Ishikawa (cell line): ENCODE data around the gene SERPINB1.

Experiments used
- CEBPB ChIP-seq: IDR thresholded peaks from 2 replicates; pipeline ENCODE4 v1.6.1; 2012
- CREB1 ChIP-seq: IDR thresholded peaks from 2 replicates; pipeline ENCODE4 v1.6.1; 2012; ENCODE audit warnings: low read depth
- EGR1 ChIP-seq: IDR thresholded peaks from 2 replicates; pipeline ENCODE4 v1.6.1; 2012
- EP300 ChIP-seq: IDR thresholded peaks from 2 replicates; pipeline ENCODE4 v1.6.1; 2012; ENCODE audit warnings: borderline replicate concordance
- FOXM1 ChIP-seq: IDR thresholded peaks from 2 replicates; pipeline ENCODE4 v1.6.1; 2012; ENCODE audit warnings: low read depth, borderline replicate concordance
- NFIC ChIP-seq: IDR thresholded peaks from 2 replicates; pipeline ENCODE4 v1.6.1; 2012
- RAD21 ChIP-seq: IDR thresholded peaks from 2 replicates; pipeline ENCODE4 v1.6.1; 2012; ENCODE audit warnings: low read depth
- TAF1 ChIP-seq: IDR thresholded peaks from 2 replicates; pipeline ENCODE4 v1.6.1; 2012; ENCODE audit warnings: low read depth, mild to moderate bottlenecking
- TCF12 ChIP-seq: IDR thresholded peaks from 2 replicates; pipeline ENCODE4 v1.6.1; 2012; ENCODE audit warnings: low read depth
- TEAD4 ChIP-seq: IDR thresholded peaks from 2 replicates; pipeline ENCODE4 v1.6.1; 2012
- YY1 ChIP-seq: IDR thresholded peaks from 2 replicates; pipeline ENCODE4 v1.6.1; 2012; ENCODE audit warnings: low read depth
- ZBTB7A ChIP-seq: IDR thresholded peaks from 2 replicates; pipeline ENCODE4 v1.6.1; 2012; ENCODE audit warnings: low read depth
- TF ChIP-seq, protein P1 (sequence below): IDR thresholded peaks from 2 replicates; pipeline ENCODE4 v1.6.1; 2012
- TF ChIP-seq, protein P2 (sequence below): IDR thresholded peaks from 2 replicates; pipeline ENCODE4 v1.6.1; 2012; ENCODE audit warnings: low read depth, mild to moderate bottlenecking
- TF ChIP-seq, protein P3 (sequence below): IDR thresholded peaks from 2 replicates; pipeline ENCODE4 v1.6.1; 2012

SERPINB1 gene

DNA sequence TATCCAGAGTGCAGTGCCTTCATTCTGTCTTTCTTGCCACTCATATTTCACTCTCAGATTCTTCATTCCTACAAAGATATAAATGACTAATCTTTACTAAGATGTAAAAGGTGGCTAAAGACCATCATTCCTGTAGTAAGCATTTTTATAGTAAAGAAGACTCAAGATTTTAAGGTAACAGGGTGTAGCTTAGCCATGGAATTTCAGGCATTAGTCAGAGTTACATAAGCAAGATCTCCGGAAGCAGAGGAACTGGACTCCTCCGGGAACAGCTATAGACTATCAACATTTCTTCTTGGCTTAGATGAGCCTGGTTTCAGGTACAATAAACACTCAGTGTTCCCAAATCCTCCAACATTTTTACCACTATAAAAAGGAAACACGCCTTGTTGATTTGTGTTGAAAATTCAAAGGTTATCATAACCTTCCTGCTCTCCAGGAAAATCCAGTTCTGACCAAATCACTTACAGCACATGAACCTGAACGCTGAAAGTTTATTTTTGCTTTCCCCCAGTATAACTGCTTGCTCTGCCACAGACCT, 23.7 kb downstream of the SERPINB1 start:
- no peak for TF ChIP-seq ZBTB7A
- TF ChIP-seq EP300: no peak
- TF ChIP-seq TEAD4: peak; percentile 39; the same call in 1 of the 2 replicates
- TF ChIP-seq NFIC: no peak

DNA sequence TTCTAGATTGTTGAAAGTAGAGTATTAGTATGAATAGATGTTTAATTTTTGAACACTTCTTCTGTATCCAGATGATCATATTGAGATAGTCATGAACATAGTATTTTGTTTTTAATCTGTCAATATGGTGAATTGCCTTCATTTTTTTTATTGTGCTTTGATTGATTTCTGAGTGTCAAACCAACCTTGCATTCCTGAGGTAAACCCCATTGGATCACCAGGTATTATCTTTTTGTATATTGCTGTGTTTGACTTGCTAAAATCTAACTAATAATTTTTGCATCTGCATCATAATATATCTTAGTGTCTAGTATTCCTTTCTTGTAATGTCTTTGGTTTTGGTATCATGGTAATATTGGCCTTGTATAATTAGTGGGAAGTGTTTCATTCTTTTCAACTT, 25.5 kb downstream of the SERPINB1 start:
- TF ChIP-seq TCF12: no peak
- TF ChIP-seq, protein P1, sequence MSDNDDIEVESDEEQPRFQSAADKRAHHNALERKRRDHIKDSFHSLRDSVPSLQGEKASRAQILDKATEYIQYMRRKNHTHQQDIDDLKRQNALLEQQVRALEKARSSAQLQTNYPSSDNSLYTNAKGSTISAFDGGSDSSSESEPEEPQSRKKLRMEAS: no peak
- no peak for TF ChIP-seq FOXM1
- TF ChIP-seq TEAD4: no peak
- no peak for TF ChIP-seq YY1
- no peak for TF ChIP-seq RAD21
- TF ChIP-seq ZBTB7A: no peak
- TF ChIP-seq CEBPB: no peak
- TF ChIP-seq, protein P2, sequence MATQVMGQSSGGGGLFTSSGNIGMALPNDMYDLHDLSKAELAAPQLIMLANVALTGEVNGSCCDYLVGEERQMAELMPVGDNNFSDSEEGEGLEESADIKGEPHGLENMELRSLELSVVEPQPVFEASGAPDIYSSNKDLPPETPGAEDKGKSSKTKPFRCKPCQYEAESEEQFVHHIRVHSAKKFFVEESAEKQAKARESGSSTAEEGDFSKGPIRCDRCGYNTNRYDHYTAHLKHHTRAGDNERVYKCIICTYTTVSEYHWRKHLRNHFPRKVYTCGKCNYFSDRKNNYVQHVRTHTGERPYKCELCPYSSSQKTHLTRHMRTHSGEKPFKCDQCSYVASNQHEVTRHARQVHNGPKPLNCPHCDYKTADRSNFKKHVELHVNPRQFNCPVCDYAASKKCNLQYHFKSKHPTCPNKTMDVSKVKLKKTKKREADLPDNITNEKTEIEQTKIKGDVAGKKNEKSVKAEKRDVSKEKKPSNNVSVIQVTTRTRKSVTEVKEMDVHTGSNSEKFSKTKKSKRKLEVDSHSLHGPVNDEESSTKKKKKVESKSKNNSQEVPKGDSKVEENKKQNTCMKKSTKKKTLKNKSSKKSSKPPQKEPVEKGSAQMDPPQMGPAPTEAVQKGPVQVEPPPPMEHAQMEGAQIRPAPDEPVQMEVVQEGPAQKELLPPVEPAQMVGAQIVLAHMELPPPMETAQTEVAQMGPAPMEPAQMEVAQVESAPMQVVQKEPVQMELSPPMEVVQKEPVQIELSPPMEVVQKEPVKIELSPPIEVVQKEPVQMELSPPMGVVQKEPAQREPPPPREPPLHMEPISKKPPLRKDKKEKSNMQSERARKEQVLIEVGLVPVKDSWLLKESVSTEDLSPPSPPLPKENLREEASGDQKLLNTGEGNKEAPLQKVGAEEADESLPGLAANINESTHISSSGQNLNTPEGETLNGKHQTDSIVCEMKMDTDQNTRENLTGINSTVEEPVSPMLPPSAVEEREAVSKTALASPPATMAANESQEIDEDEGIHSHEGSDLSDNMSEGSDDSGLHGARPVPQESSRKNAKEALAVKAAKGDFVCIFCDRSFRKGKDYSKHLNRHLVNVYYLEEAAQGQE: no peak
- TF ChIP-seq TAF1: no peak
- TF ChIP-seq CREB1: no peak
- no peak for TF ChIP-seq EP300
- TF ChIP-seq EGR1: no peak
- no peak for TF ChIP-seq NFIC
- TF ChIP-seq, protein P3, sequence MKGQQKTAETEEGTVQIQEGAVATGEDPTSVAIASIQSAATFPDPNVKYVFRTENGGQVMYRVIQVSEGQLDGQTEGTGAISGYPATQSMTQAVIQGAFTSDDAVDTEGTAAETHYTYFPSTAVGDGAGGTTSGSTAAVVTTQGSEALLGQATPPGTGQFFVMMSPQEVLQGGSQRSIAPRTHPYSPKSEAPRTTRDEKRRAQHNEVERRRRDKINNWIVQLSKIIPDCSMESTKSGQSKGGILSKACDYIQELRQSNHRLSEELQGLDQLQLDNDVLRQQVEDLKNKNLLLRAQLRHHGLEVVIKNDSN: no peak

DNA sequence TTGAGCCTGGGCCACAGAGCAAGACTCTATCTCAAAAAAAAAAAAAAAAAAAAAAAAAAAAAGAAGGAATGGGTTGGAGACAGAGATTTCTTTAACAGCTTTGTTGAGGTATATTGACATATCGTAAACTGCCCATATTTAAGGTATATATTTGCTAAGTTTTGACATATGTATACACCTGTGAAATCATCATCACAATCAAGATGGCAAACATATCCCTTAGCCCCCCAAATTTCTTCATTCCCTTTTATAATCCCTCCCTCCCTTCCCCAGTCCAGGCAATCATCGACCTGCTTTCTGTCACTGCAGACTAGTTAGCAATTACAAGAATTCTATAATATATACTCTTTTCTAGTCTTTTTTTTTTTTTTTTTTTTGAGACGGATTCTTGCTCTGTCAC, 29.0 kb downstream of the SERPINB1 start:
- TF ChIP-seq, protein P1: no peak
- TF ChIP-seq, protein P2: no peak
- TF ChIP-seq TAF1 (no peak), CEBPB (no peak), EP300 (no peak), RAD21 (no peak), TCF12 (no peak), TEAD4 (no peak), NFIC (no peak), CREB1 (no peak), YY1 (no peak), ZBTB7A (no peak), EGR1 (no peak), FOXM1 (no peak)
- TF ChIP-seq, protein P3: no peak

DNA sequence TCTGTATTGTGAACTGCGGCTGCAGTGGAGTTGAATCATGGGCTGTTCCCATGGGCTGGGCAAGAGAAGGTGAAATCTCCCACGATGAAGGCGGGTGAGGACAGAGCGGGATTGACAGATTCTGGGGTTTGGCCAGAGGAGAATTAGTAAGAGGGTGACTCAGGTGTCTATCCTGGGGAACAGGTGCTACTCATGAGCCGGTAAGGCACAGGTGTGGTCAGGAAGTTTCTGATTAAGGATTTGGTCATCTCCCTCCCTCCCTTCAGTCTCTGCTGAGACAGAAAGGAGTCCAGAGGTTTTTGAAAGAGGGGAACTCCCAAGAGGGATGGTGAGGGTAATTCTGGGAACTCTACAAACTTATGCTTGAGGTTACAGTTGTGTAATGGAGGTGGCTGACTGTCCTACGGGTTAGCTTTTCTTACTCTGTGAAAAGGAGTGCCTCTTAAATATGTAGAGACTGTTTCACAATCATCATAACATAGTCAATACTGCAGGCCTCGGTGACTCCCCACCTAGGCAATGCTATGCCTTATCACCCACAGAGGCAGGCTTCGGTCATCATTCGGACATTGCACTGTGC, 31.5 kb downstream of the SERPINB1 start:
- no peak for TF ChIP-seq EGR1
- TF ChIP-seq NFIC: no peak
- no peak for TF ChIP-seq CEBPB
- TF ChIP-seq, protein P3: no peak
- no peak for TF ChIP-seq EP300
- TF ChIP-seq CREB1: no peak
- TF ChIP-seq, protein P2: no peak
- no peak for TF ChIP-seq ZBTB7A
- TF ChIP-seq, protein P1: no peak
- TF ChIP-seq RAD21: no peak
- TF ChIP-seq TCF12: no peak
- TF ChIP-seq YY1: no peak
- no peak for TF ChIP-seq TEAD4
- no peak for TF ChIP-seq FOXM1
- no peak for TF ChIP-seq TAF1
